ENCODE results near the gene DNA2. TPM values are rescaled to one million over a fixed set of nuclear protein-coding genes. Genes with fewer than 3 reads are reported as not detected.

DNA2 gene
- total RNA-seq, 1 experiment from 2014 or later, result 20.9 TPM

GRCh38 chr10:68402276-68402675, 69.5 kb downstream of the DNA2 start:
- no TSS peak for BruUV-seq (replicated peaks)
- CTCF ChIA-PET, result no interaction called here
- H3K9me3 ChIP-seq (ENCODE audit: control insufficient read depth in 1 of 2, insufficient read depth in 1 of 2, low read depth in 1 of 2, low read length in 2 of 2), result no peaks in the 10 kb centered on the region
- DNase-seq (ENCODE audit: low read depth, low spot score) (no peak), ATAC-seq (no peak)
- H3K9me2 ChIP-seq (ENCODE audit: insufficient read depth), result no peaks in the 10 kb centered on the region
- no peak overlapping the region for H3K4me2 ChIP-seq (ENCODE audit: low read length)
- intact Hi-C loops (cut with micrococcal nuclease), result no loop called here
- peaks cover 3 to 5% of the 10 kb centered on the region in 2 experiments; a peak in 2 of 4 replicates for H3K36me3 ChIP-seq (ENCODE audit: control insufficient read depth in 1 of 2, insufficient read depth in 2 of 2, low read length in 2 of 2)
- no peaks in the 10 kb centered on the region for H4K20me1 ChIP-seq (ENCODE audit: insufficient read depth)
- TF ChIP-seq TCF7L2 (IDR thresholded peaks at IDR 0.05; ENCODE audit: borderline replicate concordance, extremely low read depth, insufficient read depth, insufficient read length) (no peak), RAD21 (IDR thresholded peaks at IDR 0.05; ENCODE audit: low read depth) (no peak), ZFX (IDR thresholded peaks at IDR 0.05) (no peak), FOSL1 (IDR thresholded peaks at IDR 0.05; ENCODE audit: low read depth) (no peak), SRF (IDR thresholded peaks at IDR 0.05; ENCODE audit: low read depth) (no peak), REST (IDR thresholded peaks at IDR 0.05; ENCODE audit: low read depth) (no peak), JUND (IDR thresholded peaks at IDR 0.05) (no peak), ZBTB33 (IDR thresholded peaks at IDR 0.05; ENCODE audit: extremely low read depth, insufficient replicate concordance, low read length) (no peak), EGR1 (IDR thresholded peaks at IDR 0.05; ENCODE audit: low read depth) (no peak), CEBPB (IDR thresholded peaks at IDR 0.05; ENCODE audit: low read depth) (no peak), CTCF (IDR thresholded peaks at IDR 0.05 in 2 of 3, conservative IDR thresholded peaks at IDR 0.05 in 1 of 3; ENCODE audit: borderline replicate concordance in 1 of 3, insufficient read depth in 1 of 3, low read depth in 2 of 3, low read length in 2 of 3) (no peak), EZH2phosphoT487 (IDR thresholded peaks at IDR 0.05; ENCODE audit: borderline replicate concordance) (no peak), CBX3 (IDR thresholded peaks at IDR 0.05; ENCODE audit: low read depth) (no peak), SIN3A (IDR thresholded peaks at IDR 0.05; ENCODE audit: low read depth) (no peak), ZNF274 (IDR thresholded peaks at IDR 0.05; ENCODE audit: low read depth, low read length) (no peak), POLR2AphosphoS5 (IDR thresholded peaks at IDR 0.05; ENCODE audit: low read depth, low read length) (no peak), SP1 (IDR thresholded peaks at IDR 0.05; ENCODE audit: low read depth) (no peak)
- no peaks in the 10 kb centered on the region for H3K27me3 ChIP-seq (ENCODE audit: insufficient read depth, low read length)
- RAD21 ChIA-PET (ENCODE audit: low non-redundant PET in 1 of 2, low total read pairs in 2 of 2, uncharacterized antibody in 2 of 2, unreplicated experiment in 2 of 2), result no interaction called here
- peaks cover 7 to 11% of the 10 kb centered on the region in 2 experiments; a peak in 2 of 4 replicates for H3K4me1 ChIP-seq (ENCODE audit: control insufficient read depth in 1 of 2, insufficient read depth in 2 of 2, low read length in 2 of 2)
- no peak overlapping the region for H3K27ac ChIP-seq (ENCODE audit: low read depth, low read length)
- H3K4me3 ChIP-seq (replicated peaks in 1 of 2; ENCODE audit: low read depth in 1 of 2, low read length in 2 of 2), result no peak overlapping the region
- no peak overlapping the region for H2AFZ ChIP-seq (ENCODE audit: low read depth, low read length, poor library complexity, severe bottlenecking)
- POLR2A ChIA-PET, result no interaction called here
- H3K9ac ChIP-seq (ENCODE audit: low read length), result no peak overlapping the region
- peaks cover 47% of the 10 kb centered on the region for H3K79me2 ChIP-seq (ENCODE audit: insufficient read depth, low read length)

Measured in HCT116 (cell line).